Stimulated activated naive CD4-positive, alpha-beta T cell treated with Interleukin-2 at 50 U/mL for 16 hours (primary cell): ENCODE measurements around the gene COL2A1.
A peak's percentile ranks its signal among the peaks of the same experiment; 100 is the strongest.
"Not testable (repeated sequence)": the region's sequence is repeated elsewhere in the genome, so short reads cannot be mapped to it uniquely, and the experiment has no call there.

Experiments used
- DNase-seq: peaks from one replicate; lab custom pipeline; 2025; lab: John Stamatoyannopoulos, UW

Gene COL2A1

DNA sequence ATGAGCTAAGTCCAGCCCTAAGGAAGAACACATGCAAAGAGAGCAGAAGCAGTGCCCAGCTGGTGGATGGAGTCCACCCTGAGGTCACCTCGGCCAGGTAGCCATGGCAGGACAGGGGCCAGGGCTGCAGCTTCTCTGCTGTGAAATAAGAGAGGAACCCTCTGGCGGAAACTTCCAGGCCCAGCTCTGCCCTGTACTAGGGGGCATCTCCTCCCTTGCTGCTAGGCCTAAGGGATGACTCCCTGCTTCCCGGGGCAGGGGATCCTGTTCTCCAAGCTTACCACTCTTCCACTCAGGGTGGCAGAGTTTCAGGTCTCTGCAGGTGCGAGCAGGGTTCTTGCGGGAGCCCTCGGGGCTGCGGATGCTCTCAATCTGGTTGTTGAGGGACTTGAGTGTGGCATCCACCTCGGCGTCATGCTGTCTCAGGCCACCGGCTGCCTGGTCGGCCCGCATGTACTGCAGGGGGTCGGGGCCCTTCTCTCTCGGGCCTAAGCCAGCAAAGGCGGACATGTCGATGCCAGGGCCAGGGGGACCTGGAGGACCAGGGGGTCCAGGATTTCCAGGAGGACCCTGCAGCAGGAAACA lies 29.1 kb downstream of the COL2A1 start:
- DNase-seq = no peak

GRCh38 chr12:47973870-47974269 lies 30.4 kb downstream of the COL2A1 start:
- DNase-seq = no peak

DNA sequence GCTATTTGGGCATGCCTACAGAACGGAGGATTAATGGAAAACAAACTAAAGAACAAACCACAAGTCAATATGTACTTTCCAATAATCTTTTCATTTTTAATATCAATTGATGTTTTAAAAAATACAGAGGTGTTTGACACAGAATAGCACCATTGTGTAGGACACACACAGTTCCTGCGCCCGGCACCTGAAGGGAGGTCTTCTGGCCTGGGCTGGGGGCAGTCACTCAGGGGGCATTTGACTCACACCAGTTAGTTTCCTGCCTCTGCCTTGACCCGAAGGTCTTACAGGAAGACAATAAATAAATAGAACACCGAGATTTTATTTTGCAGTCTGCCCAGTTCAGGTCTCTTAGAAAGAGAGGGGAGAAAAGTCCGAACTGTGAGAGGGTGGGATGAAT lies 31.4 kb downstream of the COL2A1 start:
- no peak for DNase-seq

DNA sequence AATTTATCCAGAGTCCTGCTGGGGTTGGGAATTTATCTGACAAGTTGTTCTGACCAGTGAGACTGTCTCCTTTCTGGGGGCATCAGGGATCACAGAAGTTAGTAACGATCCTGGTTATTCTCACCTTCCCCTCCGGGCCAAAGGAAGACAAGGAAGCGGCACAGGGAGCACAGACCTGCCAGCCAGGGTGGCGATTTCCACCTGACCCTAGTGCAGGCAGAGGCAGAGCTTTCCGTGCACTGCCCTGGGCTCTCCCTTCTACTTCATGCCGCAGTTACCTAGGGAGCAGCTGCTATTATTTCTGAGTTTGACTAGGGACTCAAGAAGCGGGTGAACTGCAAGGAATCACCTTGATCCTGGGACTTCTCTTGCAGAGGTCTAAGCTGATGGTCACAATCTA lies 33.4 kb downstream of the COL2A1 start:
- no peak for DNase-seq

- no peak for DNase-seq
Measured at GRCh38 chr12:47969845-47970244, 34.4 kb downstream of the COL2A1 start.

- DNase-seq = no peak
Measured at GRCh38 chr12:47967461-47968321, 36.6 kb downstream of the COL2A1 start.

- no peak for DNase-seq
Measured at GRCh38 chr12:47965581-47965980, 38.7 kb downstream of the COL2A1 start.

DNA sequence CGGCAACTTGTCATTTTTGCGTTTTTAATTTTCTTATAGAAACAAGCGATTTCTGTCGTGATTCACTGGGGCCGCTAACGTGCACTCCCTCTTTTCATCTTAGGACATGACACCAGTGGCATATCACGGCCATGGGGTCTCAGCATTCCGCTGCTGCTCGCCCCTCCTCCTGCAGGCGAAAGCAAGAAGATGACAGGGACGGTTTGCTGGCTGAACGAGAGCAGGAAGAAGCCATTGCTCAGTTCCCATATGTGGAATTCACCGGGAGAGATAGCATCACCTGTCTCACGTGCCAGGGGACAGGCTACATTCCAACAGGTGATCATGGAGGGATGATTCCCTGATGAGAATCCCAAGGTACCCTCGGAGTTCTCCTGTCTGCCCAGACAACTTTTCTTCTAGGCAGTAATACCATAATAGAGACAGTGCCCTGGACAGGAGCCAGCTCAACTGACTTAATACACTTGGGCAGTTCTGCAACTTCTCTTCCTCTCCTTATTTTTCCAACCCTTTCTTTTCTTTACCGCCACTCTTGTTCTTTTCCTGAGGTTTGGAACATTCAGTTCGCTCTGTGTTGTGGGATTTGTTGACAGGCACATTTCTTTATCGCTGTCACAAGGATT lies 40.1 kb downstream of the COL2A1 start:
- DNase-seq = no peak

- DNase-seq = peak; percentile 87
Measured at GRCh38 chr12:47963340-47964040, 40.8 kb downstream of the COL2A1 start, which contains the start of gene TMEM106C. Gene TMEM106C (plus strand): TSS chr12:47963596. CDS start chr12:47964237, 641 bp downstream.

DNA sequence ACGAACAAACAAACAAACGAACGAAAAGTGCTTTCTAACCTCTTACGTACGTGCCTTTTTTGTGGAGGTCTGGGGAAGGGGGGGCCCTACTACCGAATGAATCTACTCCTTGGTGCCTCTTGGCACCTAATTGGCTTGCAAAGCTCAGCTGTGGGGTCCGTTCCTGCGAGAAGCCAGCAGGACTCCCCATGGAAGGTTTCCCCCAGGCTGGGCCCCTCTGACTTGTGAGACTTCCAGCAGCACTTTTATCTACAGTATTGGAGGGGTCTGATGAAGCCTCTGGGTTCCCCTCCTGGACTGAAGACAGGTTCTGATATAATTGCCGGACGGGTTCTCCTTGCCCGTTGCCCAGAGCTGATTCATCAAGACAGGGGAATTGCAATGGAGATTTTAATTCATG lies 42.1 kb downstream of the COL2A1 start:
- DNase-seq = no peak

- not testable (repeated sequence) for DNase-seq
Measured at GRCh38 chr12:47957671-47958070, 46.6 kb downstream of the COL2A1 start.

GRCh38 chr12:47955059-47955458 lies 49.2 kb downstream of the COL2A1 start:
- DNase-seq = no peak

GRCh38 chr12:47954467-47955045 lies 49.7 kb downstream of the COL2A1 start:
- no peak for DNase-seq

- no peak for DNase-seq
Measured at GRCh38 chr12:47954058-47954457, 50.2 kb downstream of the COL2A1 start.

DNA sequence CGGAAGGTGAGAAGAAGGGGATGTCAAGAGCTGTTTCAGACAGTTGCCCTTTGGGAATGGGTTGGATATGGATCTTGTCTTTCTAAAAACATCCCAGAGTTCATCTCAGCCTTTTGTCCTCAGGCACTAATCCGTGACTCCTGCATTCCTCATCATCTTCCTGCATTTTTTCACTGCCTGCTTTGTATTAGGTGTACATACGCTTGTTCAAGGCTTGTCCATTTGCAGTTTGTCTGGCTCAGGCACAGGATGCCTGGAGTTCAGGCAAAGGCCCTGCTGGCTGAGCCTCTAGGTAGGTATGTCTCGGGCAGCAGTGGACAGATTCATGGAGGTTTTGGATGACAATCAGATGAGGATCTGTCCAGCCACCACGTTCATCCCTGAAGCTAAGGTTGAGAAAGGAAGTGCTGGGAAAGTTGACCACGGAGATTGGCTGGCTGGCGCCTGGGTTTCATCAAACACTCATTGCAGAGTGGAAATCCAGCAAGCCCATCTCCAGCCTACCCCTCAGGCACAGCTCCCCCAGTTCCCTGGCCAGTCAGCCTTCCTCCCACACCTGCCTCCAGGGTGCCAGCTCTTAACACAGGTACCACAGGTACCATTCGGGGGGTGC lies 53.3 kb downstream of the COL2A1 start:
- DNase-seq = no peak

- peak; percentile 43 for DNase-seq
Measured at GRCh38 chr12:47949441-47950341, 54.6 kb downstream of the COL2A1 start.

GRCh38 chr12:47947341-47947740 lies 56.9 kb downstream of the COL2A1 start:
- DNase-seq = no peak

GRCh38 chr12:47946413-47947323 lies 57.6 kb downstream of the COL2A1 start:
- DNase-seq = no peak

DNA sequence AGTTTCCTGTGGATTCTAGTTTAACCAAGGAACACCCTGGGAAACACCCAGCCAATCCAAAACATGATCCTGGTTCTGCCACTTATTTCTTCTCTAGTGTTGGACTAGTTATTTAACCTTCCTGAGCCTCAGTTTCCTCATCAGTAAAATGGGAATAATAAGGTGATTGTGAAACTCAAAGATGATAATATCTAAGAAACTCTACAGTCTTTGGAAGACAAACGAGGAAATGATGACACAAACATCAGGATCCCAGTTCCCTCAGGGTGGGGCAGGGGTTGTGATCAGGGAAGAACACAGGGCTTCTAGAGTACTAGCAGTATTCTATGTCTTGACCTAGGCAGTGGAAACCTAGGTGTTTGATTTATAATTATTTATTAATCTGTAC lies 58.9 kb downstream of the COL2A1 start:
- DNase-seq = no peak
